ENCODE measurements around the gene DAZAP1. TPM values are rescaled to one million over a fixed set of nuclear protein-coding genes. Genes with fewer than 3 reads are reported as not detected.
A peak's percentile ranks its signal among the peaks of the same experiment; 100 is the strongest.
"Not testable (repeated sequence)": the region's sequence is repeated elsewhere in the genome, so short reads cannot be mapped to it uniquely, and the experiment has no call there.

DAZAP1 gene
- total and polyA plus RNA-seq, 7 experiments from 2014 or later: 5.0 to 227 (median 138) TPM

GRCh38 chr19:1477056-1477455 is 69.7 kb downstream of the DAZAP1 start:
- H3K27ac Mint-ChIP-seq; CTCF ChIA-PET; H3K9me3 Mint-ChIP-seq; H3K9me3 ChIP-seq (ENCODE audit: control insufficient read depth in 2 of 3, low read length in 3 of 3); H3K27me3 ChIP-seq (ENCODE audit: control insufficient read depth in 2 of 2, insufficient read depth in 2 of 2, low read length in 2 of 2); H3K27ac ChIP-seq (ENCODE audit: low read depth, low read length); H3K4me3 ChIP-seq (ENCODE audit: low read length); H3K27me3 Mint-ChIP-seq; DNase-seq; intact Hi-C loops (cut with micrococcal nuclease); ATAC-seq; H3K36me3 Mint-ChIP-seq: not testable (repeated sequence)
- POLR2A ChIA-PET: interaction anchor here (0.7 to 1.1 kb wide), 2 partner anchors 8 to 14 kb away, joined by 3 to 4 read pairs; partner anchors contain the start of genes PCSK4 and REEP6
- peaks cover 11 to 32% (median 18%) of the 10 kb centered on the region in 7 donors for H3K4me1 Mint-ChIP-seq
- H3K4me3 Mint-ChIP-seq: peak overlapping the region; percentile 29 to 98 (median 50)
- H3K36me3 ChIP-seq (ENCODE audit: control insufficient read depth in 2 of 3, insufficient read depth in 3 of 3, low read length in 3 of 3): peaks cover 0 to 26% (median 0%) of the 10 kb centered on the region in 3 experiments
- H3K4me1 ChIP-seq (ENCODE audit: control insufficient read depth in 2 of 2, insufficient read depth in 2 of 2, low read length in 2 of 2): peaks cover 6 to 12% of the 10 kb centered on the region in 2 donors

- Mint-ChIP-seq H3K4me1 (peaks cover 11 to 24% (median 15%) of the 10 kb centered on the region in 7 donors), H3K27me3 (peaks cover 0 to 3% (median 0%) of the 10 kb centered on the region in 5 donors), H3K4me3 (peak within 1 kb of the TSS; percentile 96 to 100 (median 98)), H3K27ac (peak within 1 kb of the TSS; percentile 94 to 98 (median 96)), H3K36me3 (peaks cover 0 to 8% (median 4%) of the 10 kb centered on the region in 5 donors), H3K9me3 (no peaks in the 10 kb centered on the region)
- ChIA-PET CTCF (no interaction called here), POLR2A (interaction anchor here (1.1 to 1.6 kb wide), 2 partner anchors 8 to 10 kb away, joined by 3 to 5 read pairs; no protein-coding TSS in a partner anchor)
- Histone ChIP-seq H3K36me3 (ENCODE audit: control insufficient read depth in 2 of 3, insufficient read depth in 3 of 3, low read length in 3 of 3) (peaks cover 0 to 25% (median 0%) of the 10 kb centered on the region in 3 experiments), H3K27me3 (ENCODE audit: control insufficient read depth in 2 of 2, insufficient read depth in 2 of 2, low read length in 2 of 2) (no peaks in the 10 kb centered on the region), H3K27ac (ENCODE audit: low read depth, low read length) (peak within 1 kb of the TSS; percentile 86), H3K4me3 (ENCODE audit: low read length) (peak within 1 kb of the TSS; percentile 82), H3K9me3 (ENCODE audit: control insufficient read depth in 2 of 3, low read length in 3 of 3) (no peaks in the 10 kb centered on the region), H3K4me1 (ENCODE audit: control insufficient read depth in 2 of 2, insufficient read depth in 2 of 2, low read length in 2 of 2) (peaks cover 6 to 12% of the 10 kb centered on the region in 2 donors)
- intact Hi-C loops (cut with micrococcal nuclease): loop anchor here (1.0 to 2.0 kb wide), 7 partner anchors 9 to 96 kb away; partner anchors contain the start of genes PCSK4 (in 2 of the 2), RPS15 (in 2 of the 2), DAZAP1 (in 1 of the 2) and NDUFS7 (in 1 of the 2)
- peak; percentile 81 to 94 (median 88) for DNase-seq
- peak; percentile 98 for ATAC-seq
Measured at GRCh38 chr19:1478934-1479707, 71.7 kb downstream of the DAZAP1 start, which contains the start of gene C19orf25. Gene C19orf25, minus strand, starts transcription at chr19:1479215. Its CDS starts 312 bp downstream, at chr19:1478903.

- H3K9me3 ChIP-seq (ENCODE audit: control insufficient read depth in 2 of 3, low read length in 3 of 3): no peaks in the 10 kb centered on the region
- H3K4me3 ChIP-seq (ENCODE audit: low read length): no peak overlapping the region
- Mint-ChIP-seq H3K27ac (no peak overlapping the region), H3K36me3 (peaks cover 0 to 8% (median 4%) of the 10 kb centered on the region in 5 donors), H3K9me3 (no peaks in the 10 kb centered on the region), H3K4me3 (no peak overlapping the region), H3K27me3 (peaks cover 0 to 3% (median 0%) of the 10 kb centered on the region in 5 donors), H3K4me1 (peaks cover 11 to 22% (median 15%) of the 10 kb centered on the region in 7 donors)
- intact Hi-C loops (cut with micrococcal nuclease): no loop called here
- ATAC-seq (no peak), DNase-seq (no peak)
- H3K4me1 ChIP-seq (ENCODE audit: control insufficient read depth in 2 of 2, insufficient read depth in 2 of 2, low read length in 2 of 2): peaks cover 6 to 12% of the 10 kb centered on the region in 2 donors
- peaks cover 0 to 3% (median 0%) of the 10 kb centered on the region in 3 experiments for H3K36me3 ChIP-seq (ENCODE audit: control insufficient read depth in 2 of 3, insufficient read depth in 3 of 3, low read length in 3 of 3)
- no peaks in the 10 kb centered on the region for H3K27me3 ChIP-seq (ENCODE audit: control insufficient read depth in 2 of 2, insufficient read depth in 2 of 2, low read length in 2 of 2)
- CTCF ChIA-PET: no interaction called here
- H3K27ac ChIP-seq (ENCODE audit: low read depth, low read length): no peak overlapping the region
- POLR2A ChIA-PET: no interaction called here
Measured at GRCh38 chr19:1481224-1481892, 74.0 kb downstream of the DAZAP1 start.

- H3K27me3 ChIP-seq (ENCODE audit: control insufficient read depth in 2 of 2, insufficient read depth in 2 of 2, low read length in 2 of 2): no peaks in the 10 kb centered on the region
- H3K4me3 ChIP-seq (ENCODE audit: low read length): no peak overlapping the region
- H3K27ac ChIP-seq (ENCODE audit: low read depth, low read length): no peak overlapping the region
- Mint-ChIP-seq H3K36me3 (peaks cover 0 to 8% (median 4%) of the 10 kb centered on the region in 5 donors), H3K4me1 (peaks cover 10 to 20% (median 15%) of the 10 kb centered on the region in 7 donors), H3K9me3 (no peaks in the 10 kb centered on the region), H3K27ac (no peak overlapping the region), H3K4me3 (no peak overlapping the region), H3K27me3 (peaks cover 0 to 3% (median 0%) of the 10 kb centered on the region in 5 donors)
- ChIA-PET CTCF (no interaction called here), POLR2A (no interaction called here)
- peaks cover 6 to 12% of the 10 kb centered on the region in 2 donors for H3K4me1 ChIP-seq (ENCODE audit: control insufficient read depth in 2 of 2, insufficient read depth in 2 of 2, low read length in 2 of 2)
- no peaks in the 10 kb centered on the region for H3K36me3 ChIP-seq (ENCODE audit: control insufficient read depth in 2 of 3, insufficient read depth in 3 of 3, low read length in 3 of 3)
- no peak for ATAC-seq
- DNase-seq: no peak
- H3K9me3 ChIP-seq (ENCODE audit: control insufficient read depth in 2 of 3, low read length in 3 of 3): no peaks in the 10 kb centered on the region
- intact Hi-C loops (cut with micrococcal nuclease): no loop called here
Measured at GRCh38 chr19:1481893-1482360, 74.5 kb downstream of the DAZAP1 start.

- Histone ChIP-seq H3K4me1 (ENCODE audit: control insufficient read depth in 2 of 2, insufficient read depth in 2 of 2, low read length in 2 of 2) (peaks cover 6 to 8% of the 10 kb centered on the region in 2 donors), H3K27me3 (ENCODE audit: control insufficient read depth in 2 of 2, insufficient read depth in 2 of 2, low read length in 2 of 2) (no peaks in the 10 kb centered on the region), H3K4me3 (ENCODE audit: low read length) (no peak overlapping the region), H3K36me3 (ENCODE audit: control insufficient read depth in 2 of 3, insufficient read depth in 3 of 3, low read length in 3 of 3) (no peaks in the 10 kb centered on the region), H3K9me3 (ENCODE audit: control insufficient read depth in 2 of 3, low read length in 3 of 3) (no peaks in the 10 kb centered on the region), H3K27ac (ENCODE audit: low read depth, low read length) (no peak overlapping the region)
- POLR2A ChIA-PET: no interaction called here
- H3K4me1 Mint-ChIP-seq: peaks cover 4 to 14% (median 10%) of the 10 kb centered on the region in 7 donors
- intact Hi-C loops (cut with micrococcal nuclease): no loop called here
- CTCF ChIA-PET: no interaction called here
- ATAC-seq (no peak), DNase-seq (no peak)
- H3K4me3 Mint-ChIP-seq: no peak overlapping the region
- H3K9me3 Mint-ChIP-seq: no peaks in the 10 kb centered on the region
- H3K27ac Mint-ChIP-seq: no peak overlapping the region
- peaks cover 0 to 5% (median 4%) of the 10 kb centered on the region in 5 donors for H3K36me3 Mint-ChIP-seq
- peaks cover 0 to 3% (median 0%) of the 10 kb centered on the region in 5 donors for H3K27me3 Mint-ChIP-seq
Measured at GRCh38 chr19:1482361-1483130, 75.2 kb downstream of the DAZAP1 start.

All from naive thymus-derived CD4-positive, alpha-beta T cell (primary cell).